ENCODE measurements around the gene CD200. TPM values are rescaled to one million over a fixed set of nuclear protein-coding genes. Genes with fewer than 3 reads are reported as not detected.
A peak's percentile ranks its signal among the peaks of the same experiment; 100 is the strongest.
"Not testable (repeated sequence)": the region's sequence is repeated elsewhere in the genome, so short reads cannot be mapped to it uniquely, and the experiment has no call there.

Gene CD200
- total RNA-seq, 1 experiment from 2014 or later = not detected

DNA sequence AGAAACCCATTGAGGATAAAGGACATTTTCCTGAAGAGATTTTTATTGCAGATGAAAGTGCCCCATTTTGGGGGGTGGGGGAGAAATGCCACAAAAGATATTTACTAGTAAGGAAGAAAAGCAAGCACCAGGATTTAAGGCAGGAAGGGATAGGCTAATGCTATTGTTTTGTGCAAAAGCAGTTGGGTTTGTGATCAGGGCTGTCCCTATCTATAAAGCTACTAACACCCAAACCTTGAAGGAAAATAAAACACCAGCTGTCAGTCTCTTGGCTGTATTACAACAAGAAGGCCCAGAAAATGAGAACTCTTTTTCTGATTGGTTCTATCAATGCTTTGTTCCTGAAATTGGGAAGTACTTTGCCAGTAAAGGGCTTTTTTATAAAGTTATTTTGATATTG, 56.0 kb downstream of the CD200 start:
- no peak for DNase-seq (ENCODE audit: low read depth)

DNA sequence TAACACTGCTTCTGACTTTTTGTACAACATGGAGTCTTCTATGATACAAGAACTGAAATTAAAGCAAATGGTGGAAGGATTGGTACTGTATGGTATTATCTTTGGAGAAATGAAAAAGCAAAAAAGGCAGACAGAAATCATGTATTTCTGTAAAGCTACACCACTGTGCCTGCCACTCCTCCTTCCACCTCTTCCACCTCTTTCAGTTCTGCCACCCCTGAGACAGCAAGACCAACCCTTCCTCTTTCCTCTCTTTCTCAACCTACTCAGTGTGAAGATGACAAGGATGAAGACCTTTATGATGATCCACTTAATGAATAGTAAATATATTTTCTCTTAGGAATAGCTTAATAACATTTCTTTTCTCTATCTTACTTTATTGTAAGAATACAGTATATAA, 57.0 kb downstream of the CD200 start:
- DNase-seq (ENCODE audit: low read depth) = peak; percentile 11

DNA sequence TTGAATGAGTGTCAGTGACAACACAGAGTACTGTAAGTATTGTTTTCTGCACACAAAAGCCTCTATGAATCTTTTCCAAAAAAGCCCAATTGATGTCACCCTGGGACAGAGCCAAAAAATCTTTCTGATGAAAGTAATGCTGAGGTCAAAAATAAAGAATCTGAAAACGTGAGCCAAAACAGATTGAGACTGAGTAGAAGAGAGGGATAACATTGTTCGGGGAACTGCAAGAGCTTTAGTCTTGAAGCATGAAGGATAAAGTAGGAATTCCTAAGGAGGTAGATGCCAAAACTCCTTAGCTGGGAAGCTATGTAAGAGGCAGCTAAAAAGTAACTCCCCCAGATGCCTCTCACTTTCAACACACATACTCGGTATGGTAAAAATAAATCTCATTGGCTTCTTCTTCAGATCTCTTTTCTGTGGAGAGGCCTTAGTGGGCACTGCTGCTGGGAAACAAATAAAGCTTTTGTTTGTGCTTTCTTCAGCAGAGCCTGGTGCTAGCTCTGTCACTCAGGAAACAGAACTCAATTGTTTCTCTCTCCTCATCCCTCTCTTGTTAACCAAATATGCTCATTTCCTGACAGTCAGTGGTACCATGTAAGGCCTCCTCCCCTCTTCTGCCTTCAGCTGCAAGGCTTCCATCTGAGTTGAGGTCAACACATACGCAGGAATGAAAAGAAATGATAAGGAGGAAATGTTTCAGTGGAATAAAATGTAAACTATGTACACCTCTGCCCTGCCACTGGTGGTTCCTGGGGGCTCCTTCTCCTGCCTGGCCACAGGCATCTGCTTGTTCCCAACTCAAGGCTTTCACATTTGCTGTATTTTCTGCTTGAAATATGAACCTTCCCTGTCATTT, 58.1 kb downstream of the CD200 start:
- DNase-seq (ENCODE audit: low read depth) = peak; percentile 100

DNA sequence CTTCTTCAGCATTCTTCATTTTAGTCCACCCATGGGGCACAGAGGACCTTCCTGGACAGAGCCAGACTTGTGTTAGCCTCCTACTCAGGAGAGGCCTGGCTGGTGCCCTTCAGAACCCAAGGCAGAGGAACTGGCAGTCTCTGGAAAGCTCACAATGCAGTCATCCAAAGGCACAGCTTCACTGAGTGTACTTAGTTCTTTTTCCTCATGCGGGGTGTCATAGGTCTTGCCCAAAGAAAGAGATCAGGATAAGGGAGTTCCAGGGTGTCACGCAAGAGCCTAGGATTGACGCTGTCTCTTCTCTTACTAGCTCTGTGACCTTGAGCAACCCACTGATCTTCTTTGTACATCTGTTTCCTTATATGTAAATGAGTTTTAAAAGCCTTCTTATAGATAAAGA, 58.7 kb downstream of the CD200 start:
- DNase-seq (ENCODE audit: low read depth) = no peak

DNA sequence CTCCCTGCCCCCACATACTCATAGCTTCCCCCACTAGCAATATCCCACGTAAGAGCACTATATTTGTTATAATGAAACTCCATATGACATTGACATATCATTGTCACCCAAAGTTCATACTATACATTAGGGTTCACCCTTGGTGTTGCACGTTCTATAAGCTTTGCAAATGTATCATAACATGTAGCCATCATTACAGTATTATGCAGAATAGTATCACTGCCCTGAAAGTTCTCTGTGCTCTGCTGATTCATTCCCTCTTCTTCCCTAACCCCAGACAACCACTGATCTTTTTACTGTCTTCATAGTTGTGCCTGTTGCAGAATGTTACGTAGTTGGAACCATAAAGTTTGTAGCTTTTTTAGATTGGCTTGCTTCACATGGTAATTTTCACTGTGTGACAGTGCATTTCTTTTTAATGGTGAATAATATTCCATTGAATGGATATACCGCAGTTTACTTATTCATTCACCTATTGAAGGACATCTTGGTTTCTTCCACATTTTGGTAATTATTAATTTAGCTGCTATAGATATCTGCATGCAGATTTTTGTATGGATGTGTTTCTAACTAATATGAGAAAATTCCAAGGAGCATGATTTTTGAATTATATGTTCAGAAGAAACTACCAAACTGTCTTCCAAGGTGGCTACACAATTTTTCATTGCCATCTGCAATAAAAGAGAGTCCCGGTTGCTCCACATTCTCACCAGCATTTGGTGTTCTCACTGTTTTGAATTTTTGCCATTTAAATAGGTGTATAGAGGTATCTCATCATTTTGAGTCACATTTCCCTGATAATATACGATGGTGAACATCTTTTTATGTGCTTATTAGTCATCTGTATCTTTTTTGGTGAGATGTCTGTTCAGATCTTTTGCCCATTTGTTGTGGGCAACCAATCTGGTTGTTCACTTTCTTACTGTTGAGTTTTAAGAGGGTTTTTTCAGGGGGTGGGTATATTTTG, 59.7 kb downstream of the CD200 start:
- DNase-seq (ENCODE audit: low read depth) = no peak

DNA sequence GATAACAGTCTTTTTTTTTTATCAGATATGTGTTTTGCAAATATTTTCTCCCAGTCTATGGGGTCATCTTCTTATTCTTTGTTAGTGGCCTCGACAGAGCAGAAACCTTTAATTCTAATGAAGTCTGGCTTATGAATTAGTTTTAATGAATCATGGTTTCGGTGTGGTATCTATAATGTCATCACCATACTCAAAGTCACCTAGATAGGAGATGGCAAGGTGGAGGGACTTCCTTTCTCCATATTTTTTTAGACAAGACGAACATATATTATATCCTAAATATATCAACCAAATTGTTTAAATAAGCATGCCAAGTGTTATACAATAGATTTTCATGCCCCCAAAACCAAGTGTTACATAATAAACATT, 60.4 kb downstream of the CD200 start:
- no peak for DNase-seq (ENCODE audit: low read depth)

DNA sequence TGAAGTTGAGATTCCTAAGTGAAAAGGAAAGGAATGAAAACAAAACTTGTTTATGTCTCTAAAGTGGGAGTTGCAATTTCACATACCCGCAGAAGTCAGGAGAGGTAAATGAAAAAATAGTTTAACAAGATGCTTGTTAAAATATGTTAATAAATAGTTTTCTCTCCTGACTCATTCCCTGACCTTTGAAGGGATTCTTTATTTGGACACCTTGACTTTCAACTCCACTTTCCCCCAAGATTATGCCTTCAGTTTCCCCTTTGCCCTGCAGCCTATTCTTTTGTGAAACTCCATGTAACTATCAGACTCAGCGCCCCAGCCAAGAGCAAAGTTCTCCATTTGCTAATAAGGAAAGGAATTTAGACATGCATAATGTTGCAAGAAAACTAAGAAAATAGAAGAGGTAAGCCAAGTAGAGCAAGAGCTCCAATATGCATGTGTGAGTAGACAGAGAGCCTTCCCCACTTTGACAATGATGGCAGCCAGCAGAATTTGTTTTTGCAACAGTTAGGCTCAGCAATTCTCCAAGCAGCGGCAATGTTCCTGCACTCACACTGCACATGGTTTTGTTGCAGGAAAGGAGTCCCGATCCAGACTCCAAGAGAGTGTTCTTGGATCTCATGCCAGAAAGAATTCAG, 61.2 kb downstream of the CD200 start:
- DNase-seq (ENCODE audit: low read depth) = no peak

DNA sequence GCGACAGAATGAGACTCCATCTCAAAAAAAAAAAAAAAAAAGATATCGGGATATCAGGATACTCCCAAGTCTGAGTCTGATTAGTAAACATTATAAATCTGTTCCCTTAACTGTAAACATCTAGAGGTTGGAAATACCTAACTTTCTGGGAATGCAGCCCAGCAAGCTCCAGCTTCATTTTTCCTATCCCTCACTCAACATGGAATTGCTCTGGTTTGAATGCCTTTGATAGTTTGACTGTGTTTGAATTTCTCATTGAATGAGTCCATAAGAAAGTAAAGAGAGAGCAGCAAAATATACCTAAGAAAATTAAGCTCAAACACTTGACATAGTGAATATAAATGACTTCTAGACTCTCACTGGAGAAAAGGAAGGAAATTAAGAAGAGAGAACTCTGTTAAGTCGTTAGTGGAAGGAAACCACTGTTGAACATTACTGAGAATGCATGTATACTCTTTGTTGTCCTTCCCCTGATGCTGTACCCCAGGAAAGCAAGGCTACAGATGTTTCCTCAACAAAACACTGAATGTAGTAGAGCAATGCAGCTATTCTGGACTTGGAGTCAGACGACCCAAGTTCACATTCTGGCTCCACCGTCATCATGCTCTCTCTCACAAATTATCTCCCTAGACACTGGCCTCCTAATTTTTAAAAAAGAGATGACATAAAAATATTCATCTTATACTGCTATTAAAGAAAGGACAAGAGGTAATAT, 62.4 kb downstream of the CD200 start:
- no peak for DNase-seq (ENCODE audit: low read depth)

DNA sequence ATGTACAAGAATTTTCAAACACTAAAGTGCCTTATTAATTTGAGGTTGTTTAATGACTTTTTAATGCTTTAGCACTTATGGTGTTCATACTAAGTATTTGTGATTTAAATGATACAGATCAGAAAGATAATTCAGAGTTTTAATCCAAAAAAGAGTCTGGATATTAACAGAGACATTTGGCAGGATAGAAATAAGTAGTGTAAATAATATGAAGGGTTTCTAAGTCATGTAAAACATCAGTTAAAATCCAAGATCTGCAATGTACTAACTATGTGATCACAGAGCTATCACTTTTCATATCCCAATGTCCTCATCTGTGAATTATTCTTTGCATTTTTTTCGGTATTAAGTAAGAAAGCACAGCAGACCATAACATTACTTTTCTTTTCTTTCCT, 62.9 kb downstream of the CD200 start:
- no peak for DNase-seq (ENCODE audit: low read depth)

DNA sequence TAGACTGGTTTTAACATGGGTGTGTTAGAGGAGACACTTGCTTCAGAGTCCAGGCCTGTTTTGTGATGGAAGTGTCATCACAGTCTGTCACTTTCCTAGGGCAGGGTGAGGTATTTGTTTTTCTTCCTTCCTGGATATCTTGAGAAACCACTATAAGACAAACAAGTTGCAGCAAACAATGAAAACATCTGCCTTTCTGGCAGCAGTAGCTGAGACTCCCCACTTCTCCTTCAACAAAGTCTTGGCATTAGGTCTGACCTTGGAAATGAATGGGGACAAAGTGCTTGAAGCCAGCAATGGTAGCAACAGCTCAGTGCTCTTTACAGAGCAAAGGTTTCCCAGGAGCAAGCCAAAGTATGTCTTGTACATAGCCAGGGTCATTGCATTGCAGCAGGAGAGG, 64.6 kb downstream of the CD200 start:
- DNase-seq (ENCODE audit: low read depth) = no peak

DNA sequence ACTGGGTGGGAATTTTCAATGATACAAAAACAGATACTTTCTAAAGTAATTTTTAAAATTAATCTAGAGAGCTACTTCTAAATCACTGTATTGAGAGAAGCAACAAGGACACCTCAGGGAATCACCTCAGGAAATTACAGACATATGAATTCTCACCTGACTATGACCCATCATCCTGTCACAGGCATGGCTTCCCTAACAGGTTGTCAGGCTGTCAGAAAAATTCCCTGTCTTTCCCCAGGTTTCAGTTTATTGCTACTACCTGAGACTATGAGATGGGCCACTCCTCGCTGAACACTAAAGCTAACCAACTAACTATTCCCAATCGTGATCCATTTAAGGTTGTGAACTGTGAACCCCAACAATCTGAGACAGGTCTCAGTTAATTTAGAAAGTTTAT, 66.1 kb downstream of the CD200 start:
- DNase-seq (ENCODE audit: low read depth) = no peak

DNA sequence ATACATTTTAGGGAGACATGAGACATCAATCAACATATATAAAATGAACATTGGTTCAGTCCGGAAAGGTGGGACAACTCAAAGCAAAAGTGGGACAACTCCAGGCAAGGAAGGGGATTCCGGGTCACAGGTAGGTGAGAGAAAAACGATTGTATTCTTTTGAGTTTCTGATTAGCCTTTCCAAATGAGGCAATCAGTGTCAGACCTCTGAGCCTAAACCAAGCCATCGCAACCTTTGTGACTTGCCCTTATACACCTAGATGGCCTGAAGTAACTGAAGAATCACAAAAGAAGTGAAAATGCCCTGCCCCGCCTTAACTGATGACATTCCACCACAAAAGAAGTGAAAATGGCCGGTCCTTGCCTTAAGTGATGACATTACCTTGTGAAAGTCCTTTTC, 66.6 kb downstream of the CD200 start:
- not testable (repeated sequence) for DNase-seq (ENCODE audit: low read depth)

DNA sequence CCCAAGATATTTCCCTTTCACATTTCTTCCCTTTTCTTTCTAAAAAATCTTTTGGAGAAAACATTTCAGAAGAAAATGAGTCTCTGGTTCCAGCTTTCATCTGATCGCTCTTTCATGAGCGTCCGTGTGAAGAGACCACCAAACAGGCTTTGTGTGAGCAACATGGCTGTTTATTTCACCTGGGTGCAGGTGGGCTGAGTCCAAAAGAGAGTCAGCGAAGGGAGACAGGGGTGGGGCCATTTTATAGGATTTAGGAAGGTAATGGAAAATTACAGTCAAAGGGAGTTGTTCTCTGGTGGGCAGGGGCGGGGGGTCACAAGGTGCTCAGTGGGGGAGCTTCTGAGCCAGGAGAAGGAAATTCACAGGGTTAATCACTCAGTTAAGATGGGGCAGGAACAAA, 67.4 kb downstream of the CD200 start:
- DNase-seq (ENCODE audit: low read depth) = not testable (repeated sequence)

DNA sequence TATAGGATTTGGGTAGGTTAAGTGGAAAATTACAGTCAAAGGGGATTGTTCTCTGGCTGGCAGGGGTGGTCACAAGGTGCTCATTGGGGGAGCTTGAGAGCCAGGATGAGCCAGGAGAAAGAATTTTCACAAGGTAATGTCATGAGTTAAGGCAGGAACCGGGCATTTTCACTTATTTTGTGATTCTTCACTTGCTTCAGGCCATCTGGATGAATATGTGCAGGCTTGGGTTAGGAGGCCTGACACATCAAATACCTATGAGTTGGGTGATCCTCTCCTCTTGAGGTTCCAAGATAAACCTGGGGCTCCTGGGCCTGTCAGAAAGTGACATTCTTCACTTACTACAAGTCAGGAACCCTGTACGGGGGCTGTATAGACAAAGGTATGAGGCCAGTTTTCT, 68.7 kb downstream of the CD200 start:
- no peak for DNase-seq (ENCODE audit: low read depth)

DNA sequence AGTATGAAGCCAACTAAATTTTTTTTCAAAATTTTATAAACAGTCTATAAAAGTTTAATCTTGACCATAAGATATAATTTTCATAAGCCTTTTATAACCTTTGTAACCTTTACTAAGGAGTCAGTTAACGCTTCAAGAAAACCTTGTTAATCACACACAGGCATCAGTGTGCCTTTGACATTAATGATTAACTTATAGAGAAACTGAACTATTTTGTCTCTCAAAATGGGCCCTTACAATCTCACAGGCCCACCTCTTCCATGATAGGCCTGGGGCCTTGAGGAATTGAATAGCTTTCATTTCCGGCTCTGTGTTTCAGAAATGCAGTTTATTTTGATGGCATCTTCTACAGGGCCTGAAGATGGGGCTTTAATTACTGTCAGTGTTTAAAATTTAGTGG, 70.1 kb downstream of the CD200 start:
- no peak for DNase-seq (ENCODE audit: low read depth)

DNA sequence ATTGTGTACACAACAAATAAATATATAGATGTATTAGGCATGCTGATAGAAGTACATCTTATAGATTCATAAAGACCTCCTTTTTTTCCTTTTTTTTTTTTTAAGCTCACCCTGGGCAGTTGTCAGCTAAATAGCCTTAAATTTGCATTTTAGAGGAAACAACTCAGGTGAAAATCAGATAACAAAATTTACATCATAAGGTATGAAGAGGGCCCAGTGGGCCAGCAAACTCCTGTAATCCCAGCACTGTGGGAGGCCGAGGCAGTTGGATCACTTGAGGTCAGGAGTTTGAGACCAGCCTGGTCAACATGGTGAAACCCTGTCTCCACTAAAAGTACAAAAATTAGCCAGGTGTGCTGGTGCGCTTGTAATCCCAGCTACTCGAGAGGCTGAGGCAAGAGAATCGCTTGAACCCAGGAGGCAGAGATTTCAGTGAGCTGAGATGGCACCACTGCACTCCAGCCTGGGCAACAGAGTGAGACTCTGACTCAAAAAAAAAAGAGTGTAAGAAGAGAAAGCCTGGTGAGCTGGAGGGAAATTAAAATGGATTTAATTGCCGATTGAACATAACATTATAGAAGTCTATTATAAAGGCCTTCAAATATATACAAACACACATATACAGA, 72.1 kb downstream of the CD200 start:
- DNase-seq (ENCODE audit: low read depth) = not testable (repeated sequence)

DNA sequence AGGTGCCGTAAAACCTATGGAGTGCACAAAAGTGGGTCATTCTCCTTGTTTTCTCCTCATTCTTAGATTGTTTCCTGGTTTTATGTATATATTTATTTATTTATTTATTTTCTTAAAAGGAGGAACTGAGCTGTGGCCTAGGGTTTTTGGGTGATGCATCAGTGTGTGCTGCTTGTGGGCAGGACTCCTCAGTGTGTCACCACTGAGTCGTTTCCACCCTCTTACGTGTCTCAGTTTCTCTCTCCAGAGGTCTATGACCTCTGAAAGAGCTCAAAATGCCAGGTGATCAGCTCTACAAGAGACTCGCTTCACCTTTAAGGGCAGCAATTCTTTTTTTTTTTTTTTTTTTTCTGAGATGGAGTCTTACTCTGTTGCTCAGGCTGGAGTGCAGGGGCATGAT, 72.9 kb downstream of the CD200 start:
- peak; percentile 71 for DNase-seq (ENCODE audit: low read depth)

DNA sequence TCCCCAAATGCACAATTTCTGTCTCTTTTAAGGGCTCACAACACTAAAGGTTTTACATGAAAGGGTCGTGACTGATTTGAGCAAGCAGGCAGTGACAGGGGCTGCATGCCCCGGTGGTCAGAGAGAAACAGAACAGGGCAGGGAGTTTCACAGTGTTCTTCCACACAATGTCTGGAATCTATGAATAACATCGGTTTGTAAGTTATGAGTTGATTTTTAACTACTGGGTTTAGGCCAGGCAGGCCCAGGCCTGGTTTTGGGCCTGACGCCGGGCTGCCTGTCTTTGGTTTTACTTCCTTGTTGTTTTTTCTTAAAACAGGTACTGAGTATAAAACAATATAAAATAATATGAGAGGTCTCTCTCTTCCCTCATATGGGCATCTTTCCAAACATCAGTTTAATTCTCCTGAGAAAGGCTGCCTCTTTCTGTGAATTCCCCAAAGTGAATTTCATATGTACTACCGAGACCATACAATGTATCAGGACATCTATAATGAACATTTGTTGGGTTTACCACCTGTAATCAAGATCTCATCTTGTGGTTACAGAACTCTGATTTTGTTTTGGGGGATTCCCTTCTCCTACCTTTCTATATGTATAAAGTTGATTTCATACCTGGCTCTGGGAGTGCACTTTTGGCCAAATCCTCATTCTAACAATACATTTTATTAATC, 74.4 kb downstream of the CD200 start:
- no peak for DNase-seq (ENCODE audit: low read depth)

DNA sequence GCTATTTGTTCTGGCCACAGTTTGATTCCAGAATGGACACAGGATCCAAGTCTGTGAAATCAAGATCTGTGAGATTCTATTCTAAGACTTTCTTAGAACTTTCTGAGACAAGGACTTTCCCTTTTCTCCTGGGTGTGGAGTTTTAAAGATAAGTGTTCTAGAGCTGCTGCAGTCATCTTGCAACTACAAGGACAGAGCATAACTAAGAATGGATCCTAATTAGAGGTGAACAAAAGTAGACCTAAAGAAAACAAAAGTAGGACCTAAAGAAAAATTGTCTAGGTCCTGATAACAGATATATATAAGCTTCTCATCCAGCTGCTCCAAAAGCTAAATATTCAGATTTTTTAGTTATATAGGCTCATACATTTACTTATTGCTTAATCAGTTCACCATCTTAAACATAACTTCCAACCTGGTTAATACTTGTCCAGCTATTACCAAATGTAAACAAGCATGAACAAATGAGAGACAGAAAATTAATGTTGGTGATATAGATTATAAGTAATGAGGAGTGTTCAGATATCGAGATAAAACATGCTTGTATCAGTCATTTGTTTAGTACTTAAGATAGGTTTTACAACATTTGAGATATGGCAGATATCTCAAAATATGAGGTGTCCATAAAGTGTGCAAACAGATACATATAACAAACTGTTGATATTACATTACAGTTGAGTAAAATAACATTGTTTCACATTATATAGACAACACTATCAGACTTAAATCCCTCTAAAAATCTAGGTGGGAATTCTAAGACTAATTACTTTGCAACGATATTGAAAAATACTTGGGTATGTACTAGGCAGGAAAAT, 75.1 kb downstream of the CD200 start:
- DNase-seq (ENCODE audit: low read depth) = no peak
